Activated naive CD8-positive, alpha-beta T cell treated with anti-CD3 and anti-CD28 coated beads for 36 hours (primary cell): ENCODE measurements around the gene GATA6. TPM values are rescaled to one million over a fixed set of nuclear protein-coding genes. Genes with fewer than 3 reads are reported as not detected.

ENCODE experiments used
- total RNA-seq, 2 experiments: library from RNA; stranded (reverse); gene quantifications; one replicate each; pipeline ENCODE4 v1.2.3, GENCODE V29; 2021

Gene GATA6
- total RNA-seq, 2 experiments from 2014 or later, result not detected

Other genes with a start within 250 kb of the GATA6 start
- gene CTAGE1, start 248.3 kb downstream of the GATA6 start, total RNA-seq, result not detected